C4-2B (cell line): Measurements from ENCODE around the gene ESR2.

Experiments used
- H3K27ac ChIP-seq: fragments of 450-650 bp; 2 replicates; pipeline ENCODE4 v1.5.1; 2017
- ZFX ChIP-seq: fragments of 450-650 bp; IDR thresholded peaks from 2 replicates; pipeline ENCODE4 v1.6.1; 2017
- TF ChIP-seq, protein P1 (sequence below): fragments of 450-650 bp; conservative IDR thresholded peaks from 2 replicates; pipeline ENCODE4 v1.5.1; 2017; ENCODE audit warnings: mild to moderate bottlenecking

Gene ESR2

DNA sequence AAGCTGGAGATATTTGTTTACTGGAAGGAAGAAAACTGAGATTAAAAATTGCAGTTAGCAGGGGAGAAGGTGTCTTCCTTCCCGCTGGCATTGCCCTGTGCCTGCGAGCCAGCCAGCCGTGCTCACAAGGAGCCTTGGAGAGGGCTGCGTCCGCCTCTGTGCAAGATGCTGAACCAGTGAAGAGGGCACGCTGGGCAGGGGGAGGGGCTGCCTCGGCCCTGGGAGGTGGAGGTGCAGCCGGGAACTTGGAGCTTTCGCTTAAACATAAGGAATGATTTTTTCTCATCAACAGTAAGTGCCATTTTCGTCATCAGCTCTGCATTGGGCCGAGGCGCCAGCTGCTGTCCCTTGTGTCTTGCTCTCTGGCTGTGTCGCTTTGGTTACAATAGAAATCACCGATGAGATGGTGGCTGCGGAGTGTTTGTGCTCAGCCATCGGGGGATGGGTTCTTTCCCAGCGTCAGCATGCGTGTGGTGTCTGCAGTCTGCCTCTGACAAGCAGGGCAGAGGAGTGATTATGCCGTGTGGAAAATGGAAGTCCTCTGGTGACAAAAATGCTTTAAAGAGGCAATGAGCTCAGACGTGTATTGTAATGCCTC is 97.3 kb downstream of the ESR2 start:
- no peak overlapping the region for H3K27ac ChIP-seq
- TF ChIP-seq ZFX: no peak
- TF ChIP-seq, protein P1, sequence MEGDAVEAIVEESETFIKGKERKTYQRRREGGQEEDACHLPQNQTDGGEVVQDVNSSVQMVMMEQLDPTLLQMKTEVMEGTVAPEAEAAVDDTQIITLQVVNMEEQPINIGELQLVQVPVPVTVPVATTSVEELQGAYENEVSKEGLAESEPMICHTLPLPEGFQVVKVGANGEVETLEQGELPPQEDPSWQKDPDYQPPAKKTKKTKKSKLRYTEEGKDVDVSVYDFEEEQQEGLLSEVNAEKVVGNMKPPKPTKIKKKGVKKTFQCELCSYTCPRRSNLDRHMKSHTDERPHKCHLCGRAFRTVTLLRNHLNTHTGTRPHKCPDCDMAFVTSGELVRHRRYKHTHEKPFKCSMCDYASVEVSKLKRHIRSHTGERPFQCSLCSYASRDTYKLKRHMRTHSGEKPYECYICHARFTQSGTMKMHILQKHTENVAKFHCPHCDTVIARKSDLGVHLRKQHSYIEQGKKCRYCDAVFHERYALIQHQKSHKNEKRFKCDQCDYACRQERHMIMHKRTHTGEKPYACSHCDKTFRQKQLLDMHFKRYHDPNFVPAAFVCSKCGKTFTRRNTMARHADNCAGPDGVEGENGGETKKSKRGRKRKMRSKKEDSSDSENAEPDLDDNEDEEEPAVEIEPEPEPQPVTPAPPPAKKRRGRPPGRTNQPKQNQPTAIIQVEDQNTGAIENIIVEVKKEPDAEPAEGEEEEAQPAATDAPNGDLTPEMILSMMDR: no peak

DNA sequence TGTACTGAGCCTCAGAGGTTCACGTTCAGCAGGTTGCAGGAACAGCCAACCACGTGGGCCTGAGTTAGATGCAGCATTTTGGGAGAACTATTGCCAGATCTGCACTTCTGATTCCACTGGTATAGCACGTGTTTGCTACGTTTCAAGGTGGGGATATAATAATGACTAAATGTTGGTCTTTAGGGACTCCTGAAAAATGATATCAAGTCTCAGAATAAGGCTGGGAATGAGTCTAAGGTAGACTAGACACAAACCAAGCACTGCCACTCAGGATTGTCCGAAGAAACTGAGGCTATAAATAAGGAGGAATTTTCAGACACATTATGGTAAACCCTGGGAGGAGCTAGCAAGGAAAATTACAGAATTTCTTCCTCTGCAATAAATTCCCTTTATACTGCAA is 98.1 kb downstream of the ESR2 start:
- no peak overlapping the region for H3K27ac ChIP-seq
- no peak for TF ChIP-seq ZFX
- TF ChIP-seq, protein P1: no peak

DNA sequence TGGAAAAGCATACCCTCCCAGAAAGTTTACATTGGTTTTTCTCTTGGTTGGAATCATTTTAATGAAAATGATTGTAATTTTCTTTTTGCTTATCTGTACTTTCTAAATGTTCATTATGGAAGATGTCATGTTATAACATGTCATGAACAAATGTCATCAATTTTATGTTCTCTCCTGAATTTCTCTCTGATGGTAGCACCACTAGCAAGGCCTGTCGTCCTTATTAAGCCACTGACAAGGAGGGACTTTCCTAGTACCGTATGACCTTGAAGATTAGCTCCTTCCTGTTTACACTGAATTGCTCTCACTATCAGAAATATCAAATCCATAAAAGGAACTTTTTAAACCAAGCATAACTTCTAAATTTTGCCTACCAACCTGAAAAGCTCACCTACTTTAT is 99.0 kb downstream of the ESR2 start:
- TF ChIP-seq, protein P1: no peak
- no peak for TF ChIP-seq ZFX
- H3K27ac ChIP-seq: no peak overlapping the region

DNA sequence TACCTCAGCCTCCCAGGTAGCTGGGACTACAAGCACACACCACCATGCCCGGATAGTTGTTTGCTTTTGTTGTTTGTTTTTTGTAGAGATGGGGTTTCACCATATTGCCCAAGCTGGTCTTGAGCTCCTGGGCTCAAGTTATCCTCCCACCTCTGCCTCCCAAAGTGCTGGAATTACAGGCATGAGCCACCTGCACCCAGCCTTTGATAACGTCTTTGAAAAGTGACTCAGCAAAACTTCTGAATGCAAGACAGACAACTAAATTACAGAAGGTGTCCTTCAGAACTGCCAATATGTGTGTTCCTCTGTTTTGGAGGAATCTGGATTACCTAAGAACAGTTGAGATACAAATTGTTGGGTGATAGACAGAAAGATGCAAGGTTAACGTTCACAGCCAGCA is 99.8 kb downstream of the ESR2 start:
- H3K27ac ChIP-seq: no peak overlapping the region; the same call in 1 of the 2 replicates
- TF ChIP-seq, protein P1: no peak
- TF ChIP-seq ZFX: no peak

DNA sequence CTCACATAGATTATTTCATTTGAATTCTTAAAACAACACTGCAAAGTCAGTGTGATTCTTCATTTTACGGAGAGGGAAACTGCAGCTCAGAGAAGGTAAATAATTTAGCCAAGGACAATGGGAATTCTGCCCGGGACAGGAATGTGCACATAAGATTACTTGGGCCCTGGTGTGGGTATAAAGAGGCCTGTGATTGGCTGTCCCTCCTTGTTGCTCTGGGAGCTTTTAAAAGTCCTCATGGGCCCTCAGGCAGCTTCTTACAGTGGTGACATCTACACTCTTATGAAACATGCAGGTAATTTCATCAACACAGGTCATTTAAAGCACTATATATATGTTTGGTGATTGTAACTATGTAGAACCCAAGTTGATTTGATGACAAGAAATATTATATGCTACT is 100.3 kb downstream of the ESR2 start:
- no peak overlapping the region for H3K27ac ChIP-seq

DNA sequence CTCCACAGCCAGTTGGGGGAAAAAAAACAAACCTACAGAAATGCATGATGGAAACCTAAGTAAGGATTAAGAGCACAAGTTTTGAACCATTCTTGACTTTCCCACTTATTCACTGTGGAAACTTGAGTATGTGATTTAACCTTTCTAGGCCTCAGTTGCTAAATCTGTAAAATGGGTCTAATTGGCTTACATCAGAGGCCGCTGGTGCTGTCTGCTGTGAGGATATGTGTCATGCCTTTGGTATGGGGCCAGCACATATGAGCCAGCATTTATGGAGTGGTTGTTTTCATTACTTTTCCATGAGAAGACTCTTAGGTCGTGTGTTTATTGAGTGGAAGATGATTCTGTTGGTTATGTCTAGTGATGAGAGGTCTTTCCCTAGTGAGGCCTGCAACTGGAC is 102.4 kb downstream of the ESR2 start:
- H3K27ac ChIP-seq: no peak overlapping the region
- no peak for TF ChIP-seq ZFX
- TF ChIP-seq, protein P1: no peak

More for the DNA sequence above, 100.3 kb downstream of the ESR2 start:
- TF ChIP-seq ZFX: no peak
- TF ChIP-seq, protein P1: no peak

DNA sequence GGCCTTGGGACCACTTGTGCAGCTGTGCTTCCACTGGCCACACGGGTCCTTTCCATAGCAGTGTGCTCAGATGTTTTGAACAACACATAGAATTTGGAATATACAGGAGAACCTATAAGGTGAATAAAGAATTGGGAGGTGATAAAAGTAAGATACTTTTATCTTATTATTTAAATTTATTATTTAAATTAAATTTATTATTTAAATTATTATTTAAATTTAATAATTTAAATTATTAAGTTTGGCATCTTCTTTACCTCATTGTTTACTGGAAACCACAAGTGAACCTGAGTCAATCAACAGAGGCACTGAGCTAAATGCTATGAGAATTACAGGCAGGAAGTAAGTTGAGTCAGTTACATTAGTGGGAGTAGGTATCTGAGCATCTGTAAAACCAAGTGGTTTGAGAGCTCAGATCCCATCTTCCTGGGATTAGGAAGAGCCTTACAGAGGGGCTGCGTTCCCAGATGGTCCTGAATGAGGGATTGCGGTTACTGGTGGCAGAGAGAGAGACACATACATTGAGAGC is 103.1 kb downstream of the ESR2 start:
- H3K27ac ChIP-seq: no peak overlapping the region
- TF ChIP-seq, protein P1: no peak
- TF ChIP-seq ZFX: no peak
